GM11168 (cell line): ENCODE data around the gene OTOP3.
"Not testable (repeated sequence)": the region's sequence is repeated elsewhere in the genome, so short reads cannot be mapped to it uniquely, and the experiment has no call there.

Experiments
- in situ Hi-C: fragments of 300-500 bp; cut with MboI; formaldehyde crosslinking; loops from one replicate; pipeline ENCODE4 v1.12.0; 2022; ENCODE audit warnings: low sequenced_read_pairs; ENCODE audit not compliant: unreplicated experiment

Gene OTOP3

DNA sequence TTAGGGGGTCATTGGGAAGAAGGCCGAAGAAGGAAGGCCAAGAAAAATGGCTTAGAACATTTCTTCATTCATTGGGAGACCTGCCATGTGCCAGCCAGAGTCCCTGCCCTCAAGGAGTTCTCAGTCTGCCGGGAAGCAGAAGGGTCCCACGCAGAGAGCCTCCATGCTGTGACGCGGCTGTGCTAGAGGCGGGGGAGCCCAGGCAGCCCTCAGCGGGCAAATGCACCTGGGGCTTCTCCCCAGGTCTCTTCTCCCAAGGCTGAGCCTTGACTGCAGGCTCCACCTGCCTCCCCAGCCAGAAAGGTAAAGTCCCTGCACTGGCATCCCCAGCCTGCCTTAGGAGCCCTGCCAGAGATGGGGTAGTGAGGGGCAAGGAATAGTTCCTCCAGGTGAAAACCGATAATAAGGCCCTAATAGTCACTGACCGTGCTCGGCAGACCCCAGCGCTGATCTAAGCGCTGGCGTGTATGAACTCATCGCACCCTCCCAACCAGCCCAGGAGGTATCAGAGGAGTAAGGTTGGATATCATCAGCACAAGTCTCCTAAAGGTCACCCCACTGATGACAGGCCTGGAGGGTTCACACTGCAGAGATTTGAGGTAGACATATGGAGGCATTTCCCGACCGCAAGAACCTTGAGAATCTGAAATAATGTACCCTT lies 45.8 kb downstream of the OTOP3 start:
- in situ Hi-C loops = no loop called here

DNA sequence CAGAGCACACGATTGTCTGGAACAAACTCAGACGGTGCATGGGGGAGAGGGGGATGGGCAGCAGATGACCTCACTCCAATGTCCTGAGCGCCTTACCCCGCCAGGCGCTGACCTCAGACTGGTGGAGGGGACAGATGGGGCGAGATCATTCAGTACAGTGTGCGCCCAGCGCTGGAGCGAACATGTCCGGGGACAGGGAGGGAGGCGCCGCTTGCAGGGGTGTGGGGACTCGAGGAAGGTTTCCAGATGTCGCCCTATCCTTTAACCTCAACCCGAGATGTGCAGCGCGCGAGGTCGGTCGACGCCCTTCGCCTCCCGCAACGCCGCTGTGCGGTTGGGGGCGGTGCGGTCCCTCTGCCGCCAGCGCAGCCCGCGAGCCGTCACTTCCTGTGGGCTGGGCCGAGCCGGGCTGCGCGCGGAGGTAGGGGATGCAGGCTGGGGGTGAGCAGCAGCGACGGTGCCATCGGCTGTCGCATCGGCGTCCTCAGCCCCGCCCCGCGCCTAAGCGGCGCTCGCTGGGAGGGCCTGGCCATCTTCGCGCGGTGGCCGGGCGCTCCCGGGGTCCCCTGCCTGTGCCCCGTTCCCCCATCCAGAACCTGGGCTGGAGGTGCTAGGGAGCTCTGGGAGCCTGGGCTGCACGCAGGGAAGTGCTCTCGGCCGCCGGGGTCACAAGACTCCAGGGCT lies 46.4 kb downstream of the OTOP3 start:
- in situ Hi-C loops = no loop called here

DNA sequence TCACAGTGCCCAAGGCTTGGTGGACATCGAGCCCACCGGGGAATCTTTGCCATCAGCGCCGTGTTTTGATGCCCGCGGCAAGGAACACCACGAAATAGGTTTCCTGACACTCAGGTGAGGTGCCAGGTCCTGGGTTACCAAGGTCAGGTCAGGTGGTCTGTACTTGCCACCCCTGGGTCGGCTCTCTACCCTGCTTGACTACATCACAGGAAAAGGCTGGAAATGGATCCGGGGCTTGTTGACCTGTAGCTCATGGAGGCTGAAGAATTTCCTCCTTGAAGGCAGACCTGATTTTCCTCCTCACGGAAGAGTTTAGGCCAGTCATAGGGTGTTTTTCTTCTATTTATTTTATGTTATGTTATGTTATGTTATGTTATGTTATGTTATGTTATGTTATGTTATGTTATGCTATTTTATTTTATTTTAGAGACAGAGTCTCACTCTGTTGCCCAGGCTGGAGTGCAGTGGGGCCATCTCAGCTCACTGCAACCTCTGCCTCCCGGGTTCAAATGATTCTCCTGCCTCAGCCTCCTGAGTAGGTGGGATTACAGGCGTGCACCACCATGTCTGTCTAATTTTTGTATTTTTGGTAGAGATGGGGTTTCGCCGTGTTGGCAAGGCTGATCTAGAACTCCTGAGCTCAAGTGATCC lies 47.1 kb downstream of the OTOP3 start:
- in situ Hi-C loops = not testable (repeated sequence)

DNA sequence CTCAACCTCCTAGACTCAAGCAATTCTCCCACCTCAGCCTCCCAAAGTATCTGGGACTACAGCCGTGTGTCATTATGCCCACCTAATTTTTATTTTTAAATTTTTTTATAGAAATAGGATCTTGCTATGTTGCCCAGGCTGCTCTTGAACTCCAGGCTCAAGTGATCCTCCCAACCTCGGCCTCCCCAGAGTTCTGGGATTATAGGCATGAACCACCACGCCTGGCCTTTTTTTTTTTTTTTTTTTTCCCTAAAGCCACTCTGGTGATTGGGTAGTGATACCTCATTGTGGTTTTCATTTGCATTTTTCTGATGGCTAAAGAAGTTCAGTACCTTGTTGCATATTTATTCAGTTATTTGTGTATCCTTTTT lies 50.5 kb downstream of the OTOP3 start:
- in situ Hi-C loops = no loop called here

DNA sequence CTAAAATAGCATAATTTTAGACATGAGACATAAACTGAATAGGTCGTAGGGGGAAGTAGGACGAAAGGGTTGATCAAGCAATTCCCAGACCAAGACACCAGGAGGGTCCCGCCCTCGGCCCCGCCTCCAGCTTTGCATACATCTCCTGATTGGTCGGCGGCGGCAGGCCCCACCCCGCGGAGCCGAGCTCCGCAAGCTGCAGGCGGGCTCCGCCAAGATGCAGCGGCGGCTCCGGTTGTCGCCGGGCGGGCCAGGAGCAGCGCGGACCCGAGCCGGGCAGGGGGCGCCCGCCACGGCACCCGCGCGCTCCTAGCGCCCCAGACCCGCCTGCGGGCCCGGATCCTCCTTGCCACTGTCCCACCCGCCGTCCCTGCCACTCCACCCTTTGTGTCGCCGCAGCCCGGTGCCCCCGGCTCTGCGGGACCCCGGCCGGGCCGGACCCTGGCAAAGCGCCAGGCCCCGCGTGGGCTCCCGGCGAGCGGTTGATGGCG lies 51.8 kb downstream of the OTOP3 start, which contains the start of gene CDR2L:
TSS of gene CDR2L (plus strand) at position 215 of the 491 bp plus-strand sequence. CDS start 412 bp downstream, outside the sequence.
- in situ Hi-C loops = no loop called here

DNA sequence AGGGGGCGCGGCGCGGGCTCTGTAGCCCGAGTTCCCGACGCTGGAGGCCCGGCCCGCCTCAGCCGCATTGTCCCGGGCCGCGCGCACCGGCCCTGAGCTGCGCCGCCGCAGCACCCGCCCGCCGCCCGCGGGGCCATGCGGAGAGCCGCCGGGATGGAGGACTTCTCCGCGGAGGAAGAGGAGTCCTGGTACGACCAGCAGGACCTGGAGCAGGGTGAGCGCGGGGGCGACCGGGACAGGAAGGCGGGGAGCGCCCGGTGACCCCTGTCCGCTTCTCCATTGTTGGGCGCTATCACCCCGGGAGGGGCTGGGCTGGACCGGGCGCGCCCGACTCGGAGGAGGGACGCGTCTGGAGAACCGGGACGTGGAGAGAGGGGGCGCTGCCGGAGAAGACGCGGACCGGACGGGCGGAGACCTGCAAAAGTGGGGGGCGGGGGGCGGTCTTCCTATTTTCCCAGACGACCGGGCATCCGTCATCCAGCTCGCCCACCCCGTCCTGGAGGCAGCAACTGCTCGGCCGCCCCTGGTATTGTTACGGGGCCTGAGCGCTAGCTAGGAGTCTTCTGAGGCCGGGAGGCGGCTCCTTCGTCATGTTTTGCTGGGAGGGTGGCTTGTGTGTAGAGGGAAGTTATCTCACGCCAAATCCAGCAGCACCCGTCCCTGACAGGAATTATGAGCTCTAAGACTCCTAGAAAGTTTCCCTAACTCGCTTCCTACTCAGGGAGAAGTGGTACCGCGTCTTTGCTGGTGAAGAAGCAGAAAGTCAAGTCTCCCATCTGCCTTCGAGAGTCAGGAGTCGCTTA lies 52.4 kb downstream of the OTOP3 start:
- in situ Hi-C loops = no loop called here

DNA sequence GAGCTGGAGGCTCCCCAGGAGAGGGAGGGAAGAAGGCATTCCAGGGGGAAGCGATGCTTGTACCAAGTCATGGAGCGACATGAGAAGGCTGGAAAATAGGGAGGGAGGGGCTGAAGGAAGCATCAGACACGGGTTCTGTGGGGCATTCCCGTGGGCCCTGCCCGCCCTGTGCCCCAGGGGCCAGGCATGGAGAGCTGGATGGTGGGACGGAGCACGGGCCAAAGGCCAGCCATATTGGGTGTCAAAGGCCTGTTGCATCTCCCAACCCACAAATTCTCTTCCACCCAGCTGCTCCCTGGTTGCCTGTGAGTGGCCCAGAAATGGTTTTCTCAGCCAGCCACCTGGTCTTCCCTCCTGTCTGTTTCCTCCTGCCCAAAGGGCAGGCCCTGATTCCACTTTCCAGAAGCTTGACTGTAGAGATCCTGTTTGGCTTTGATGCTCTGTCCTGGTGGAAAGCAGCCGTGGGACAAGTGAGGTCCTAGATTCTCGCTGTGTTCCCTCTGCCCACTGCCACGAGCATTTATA lies 54.9 kb downstream of the OTOP3 start:
- in situ Hi-C loops = no loop called here

DNA sequence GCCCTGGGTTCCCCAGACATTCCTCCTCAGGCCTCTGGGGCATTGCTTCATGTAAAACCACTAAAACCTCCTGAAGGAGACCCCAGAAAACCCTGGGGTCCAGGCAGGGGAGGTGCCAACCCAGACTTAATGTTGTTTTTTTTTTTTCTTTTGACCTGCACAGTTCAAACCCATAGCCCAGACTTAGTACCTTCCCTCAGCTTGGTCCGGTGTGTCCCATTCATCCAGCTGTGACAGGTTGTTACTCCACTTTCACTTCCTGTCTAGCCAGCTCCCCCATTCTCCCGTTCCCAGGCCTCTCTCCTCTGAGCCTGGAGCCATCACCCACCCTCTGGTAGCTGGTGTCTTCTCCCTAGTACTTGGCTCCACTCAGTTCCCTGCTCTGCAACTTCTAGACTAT lies 56.5 kb downstream of the OTOP3 start:
- in situ Hi-C loops = no loop called here

DNA sequence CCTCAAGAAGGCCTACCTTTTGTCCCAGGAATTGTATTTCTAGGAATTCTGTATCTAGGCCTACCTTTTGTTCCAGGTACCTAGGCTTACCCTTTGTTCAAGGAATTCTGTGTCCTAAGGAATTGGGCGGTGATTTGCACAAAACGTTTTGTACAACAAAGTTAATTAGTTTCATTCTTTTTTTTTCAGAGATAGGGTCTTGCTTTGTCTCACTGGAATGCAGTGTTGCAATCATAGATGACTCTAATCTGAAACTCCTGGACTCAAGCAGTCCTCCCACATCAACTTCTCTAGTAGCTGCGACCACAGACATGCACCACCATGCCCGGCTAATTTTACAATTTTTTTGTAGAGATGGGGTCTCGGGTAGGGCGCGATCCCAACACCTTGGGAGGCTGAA lies 58.7 kb downstream of the OTOP3 start:
- in situ Hi-C loops = no loop called here

DNA sequence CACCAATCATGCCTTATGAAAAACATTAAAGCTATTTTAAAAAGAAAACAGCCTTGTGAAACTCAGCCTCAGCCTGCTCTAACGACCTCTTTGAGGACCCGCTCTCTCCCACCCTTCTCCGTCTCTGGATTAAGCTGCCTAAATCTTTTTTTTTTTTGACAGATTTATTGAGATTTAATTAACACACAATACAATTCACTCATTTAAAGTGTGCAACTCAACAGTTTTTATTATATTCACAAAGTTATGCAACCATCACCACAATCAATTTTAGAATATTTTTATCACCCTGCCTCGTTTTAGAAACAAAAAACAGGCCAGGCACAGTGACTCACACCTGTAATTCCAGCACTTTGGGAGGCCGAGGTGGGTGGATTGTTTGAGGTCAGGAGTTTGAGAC lies 60.1 kb downstream of the OTOP3 start:
- in situ Hi-C loops = no loop called here

DNA sequence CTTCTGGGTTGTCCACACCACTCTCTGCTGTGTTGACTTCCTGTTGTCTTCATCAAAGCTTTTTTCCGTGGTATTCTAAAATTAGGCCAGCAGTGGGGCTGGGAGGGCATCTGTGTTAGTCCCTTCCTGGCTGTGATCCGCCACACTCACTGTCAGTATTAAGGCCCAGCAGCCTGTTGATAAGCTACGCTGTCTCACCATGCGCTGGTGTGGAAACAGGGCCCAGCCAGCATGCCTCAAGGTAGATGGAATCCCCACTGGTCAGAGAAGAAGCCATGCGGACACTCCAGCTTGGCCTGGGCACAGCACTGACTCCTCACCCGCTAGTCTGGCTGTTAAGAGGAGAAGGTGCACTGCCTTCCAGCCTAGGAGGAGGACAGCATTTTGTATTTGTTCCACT lies 63.1 kb downstream of the OTOP3 start:
- in situ Hi-C loops = no loop called here

DNA sequence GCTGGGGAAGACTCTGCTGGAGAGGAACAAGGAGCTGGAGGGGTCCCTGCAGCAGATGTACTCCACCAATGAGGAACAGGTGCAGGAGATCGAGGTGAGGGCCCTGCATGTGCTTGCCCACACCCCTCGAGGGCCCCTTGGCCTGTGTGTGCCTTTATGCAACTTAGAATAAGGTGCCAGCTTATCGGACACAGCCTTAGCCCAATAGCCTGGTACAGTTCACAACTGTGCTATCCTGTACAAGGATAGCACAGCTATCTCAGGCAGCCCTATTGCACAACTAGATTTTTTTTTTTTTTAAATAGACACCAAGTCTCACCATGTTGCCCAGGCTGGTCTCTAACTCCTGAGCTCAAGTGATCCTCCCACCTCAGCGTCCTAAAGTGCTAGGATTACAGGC lies 63.8 kb downstream of the OTOP3 start:
- in situ Hi-C loops = no loop called here
